ENCODE results near the gene HEG1. TPM values are rescaled to one million over a fixed set of nuclear protein-coding genes. Genes with fewer than 3 reads are reported as not detected.

The HEG1 gene
- total RNA-seq, 4 donors from 2014 or later = 55.9 to 85.5 (median 78.9) TPM

- Histone ChIP-seq H3K27ac (no peak overlapping the region), H3K4me1 (peaks cover 4 to 22% (median 12%) of the 10 kb centered on the region in 3 donors), H3K27me3 (no peaks in the 10 kb centered on the region), H3K4me3 (no peak overlapping the region), H3K36me3 (no peaks in the 10 kb centered on the region), H3K9me3 (no peaks in the 10 kb centered on the region)
- TF ChIP-seq EP300 (IDR thresholded peaks at IDR 0.05) = no peak
- TF ChIP-seq CTCF (IDR thresholded peaks at IDR 0.05) = no peak
- TF ChIP-seq POLR2AphosphoS5 (IDR thresholded peaks at IDR 0.05) = no peak
- TF ChIP-seq POLR2A (IDR thresholded peaks at IDR 0.05) = no peak
- no peak for ATAC-seq
- WGBS, 2 donors (ENCODE audit: low coverage in 1 of 2) = 60 to 69% methylated on average over 1 to 3 of the region's 3 CpGs
Measured at GRCh38 chr3:125067225-125067624, 11.4 kb upstream of the HEG1 start.

GRCh38 chr3:125062904-125063618, 7.3 kb upstream of the HEG1 start:
- 24 to 35% methylated on average over 3 to 5 of the region's 7 CpGs for WGBS, 2 donors (ENCODE audit: low coverage in 1 of 2)
- no peaks in the 10 kb centered on the region for H3K36me3 ChIP-seq
- H3K9me3 ChIP-seq = no peaks in the 10 kb centered on the region
- H3K4me1 ChIP-seq = peaks cover 12 to 55% (median 32%) of the 10 kb centered on the region in 3 donors
- H3K27ac ChIP-seq = peak overlapping the region; percentile 53 to 95 (median 86)
- no peaks in the 10 kb centered on the region for H3K27me3 ChIP-seq
- no peak overlapping the region for H3K4me3 ChIP-seq
- ATAC-seq = peak; percentile 57
- no peak for TF ChIP-seq CTCF (IDR thresholded peaks at IDR 0.05)
- no peak for TF ChIP-seq EP300 (IDR thresholded peaks at IDR 0.05)
- TF ChIP-seq POLR2AphosphoS5 (IDR thresholded peaks at IDR 0.05) = peak; percentile 83

- H3K9me3 ChIP-seq = no peaks in the 10 kb centered on the region
- H3K4me3 ChIP-seq = peak overlapping the region in 1 of 2 donors; percentile 16
- peaks cover 17 to 69% (median 41%) of the 10 kb centered on the region in 3 donors for H3K4me1 ChIP-seq
- H3K27me3 ChIP-seq = no peaks in the 10 kb centered on the region
- TF ChIP-seq POLR2A (IDR thresholded peaks at IDR 0.05) (no peak), CTCF (IDR thresholded peaks at IDR 0.05) (no peak), POLR2AphosphoS5 (IDR thresholded peaks at IDR 0.05) (no peak), EP300 (IDR thresholded peaks at IDR 0.05) (no peak)
- H3K36me3 ChIP-seq = no peaks in the 10 kb centered on the region
- WGBS, 2 donors (ENCODE audit: low coverage in 1 of 2) = 75 to 77% methylated on average over 4 to 5 of the region's 5 CpGs
- ATAC-seq = no peak
- H3K27ac ChIP-seq = peak overlapping the region; percentile 60 to 95 (median 86)
Measured at GRCh38 chr3:125061646-125062045, 5.8 kb upstream of the HEG1 start.

- Histone ChIP-seq H3K4me3 (peak overlapping the region in 1 of 2 donors; percentile 16), H3K27ac (peak overlapping the region; percentile 60 to 95 (median 86)), H3K27me3 (no peaks in the 10 kb centered on the region), H3K9me3 (no peaks in the 10 kb centered on the region), H3K4me1 (peaks cover 17 to 74% (median 45%) of the 10 kb centered on the region in 3 donors), H3K36me3 (no peaks in the 10 kb centered on the region)
- 0 to 12% methylated on average over 2 to 4 of the region's 4 CpGs for WGBS, 2 donors (ENCODE audit: low coverage in 1 of 2)
- peak; percentile 87 for TF ChIP-seq POLR2AphosphoS5 (IDR thresholded peaks at IDR 0.05)
- peak in 1 of 4 experiments; percentile 9 for TF ChIP-seq CTCF (IDR thresholded peaks at IDR 0.05)
- TF ChIP-seq POLR2A (IDR thresholded peaks at IDR 0.05) = no peak
- TF ChIP-seq EP300 (IDR thresholded peaks at IDR 0.05) = no peak
- peak; percentile 88 for ATAC-seq
Measured at GRCh38 chr3:125061170-125061569, 5.4 kb upstream of the HEG1 start.

Measured in gastroesophageal sphincter (tissue), 4 donors.